Bone marrow (tissue), 2 donors: ENCODE data around the gene SLC7A10.
"Not testable (repeated sequence)": the region's sequence is repeated elsewhere in the genome, so short reads cannot be mapped to it uniquely, and the experiment has no call there.

Experiments
- DNase-seq, 2 donors: peaks; one replicate each; lab custom pipeline; 2025; lab: John Stamatoyannopoulos, UW

SLC7A10 gene

DNA sequence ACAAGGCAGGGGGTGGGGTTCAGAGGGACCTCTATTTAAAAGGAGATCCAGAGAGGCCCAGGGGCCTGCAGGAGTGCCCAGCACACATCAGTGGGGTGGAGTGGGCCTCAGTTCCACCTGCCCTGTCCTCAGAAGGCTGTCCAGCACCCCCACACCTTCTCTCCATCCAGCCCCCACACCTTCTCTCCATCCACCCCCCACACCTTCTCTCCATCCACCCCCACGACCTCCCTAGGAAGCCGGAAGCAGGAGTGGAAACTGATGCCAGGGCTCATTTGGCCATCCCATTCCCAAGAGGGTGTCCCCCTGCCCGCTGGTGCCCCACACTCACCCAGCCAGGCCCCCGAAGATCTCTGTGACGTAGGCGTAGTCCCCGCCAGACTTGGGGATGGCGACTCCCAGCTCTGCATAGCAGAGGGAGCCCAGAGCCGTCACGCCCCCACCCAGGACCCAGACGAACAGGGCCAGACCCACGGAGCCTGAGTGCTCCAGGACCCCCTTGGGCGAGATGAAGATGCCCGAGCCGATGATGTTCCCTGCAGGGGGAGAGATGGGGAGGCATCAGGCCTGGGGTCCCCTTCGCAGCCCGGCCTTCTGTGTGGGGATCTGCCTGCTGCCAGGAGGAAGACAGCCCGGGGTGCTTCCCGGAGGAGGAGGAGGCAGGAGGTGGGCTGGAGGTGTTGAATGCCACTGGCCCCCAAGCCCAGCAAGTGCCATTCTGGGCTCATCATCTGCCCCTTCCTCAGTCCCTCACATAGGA, 10.0 kb downstream of the SLC7A10 start:
- no peak for DNase-seq

DNA sequence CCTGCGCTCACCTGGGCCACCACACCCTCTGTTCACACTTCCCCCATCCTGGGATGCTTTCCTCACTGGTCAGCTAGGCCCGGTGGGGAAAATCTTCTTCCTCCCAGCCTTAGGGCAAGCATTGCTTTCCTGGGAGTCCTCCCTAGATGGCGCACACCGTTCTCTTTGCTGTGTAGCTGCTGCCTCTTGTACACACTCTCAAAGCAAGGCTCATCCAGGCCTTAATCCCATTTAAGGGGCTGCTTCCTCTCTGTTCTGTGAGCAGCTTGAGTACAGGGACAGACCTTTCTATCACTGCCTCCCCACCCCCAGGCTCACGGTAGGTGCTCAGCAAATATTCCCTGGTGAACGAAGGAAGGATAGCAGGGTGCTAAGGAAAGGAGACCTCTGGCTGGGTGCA, 11.1 kb downstream of the SLC7A10 start:
- DNase-seq: no peak

DNA sequence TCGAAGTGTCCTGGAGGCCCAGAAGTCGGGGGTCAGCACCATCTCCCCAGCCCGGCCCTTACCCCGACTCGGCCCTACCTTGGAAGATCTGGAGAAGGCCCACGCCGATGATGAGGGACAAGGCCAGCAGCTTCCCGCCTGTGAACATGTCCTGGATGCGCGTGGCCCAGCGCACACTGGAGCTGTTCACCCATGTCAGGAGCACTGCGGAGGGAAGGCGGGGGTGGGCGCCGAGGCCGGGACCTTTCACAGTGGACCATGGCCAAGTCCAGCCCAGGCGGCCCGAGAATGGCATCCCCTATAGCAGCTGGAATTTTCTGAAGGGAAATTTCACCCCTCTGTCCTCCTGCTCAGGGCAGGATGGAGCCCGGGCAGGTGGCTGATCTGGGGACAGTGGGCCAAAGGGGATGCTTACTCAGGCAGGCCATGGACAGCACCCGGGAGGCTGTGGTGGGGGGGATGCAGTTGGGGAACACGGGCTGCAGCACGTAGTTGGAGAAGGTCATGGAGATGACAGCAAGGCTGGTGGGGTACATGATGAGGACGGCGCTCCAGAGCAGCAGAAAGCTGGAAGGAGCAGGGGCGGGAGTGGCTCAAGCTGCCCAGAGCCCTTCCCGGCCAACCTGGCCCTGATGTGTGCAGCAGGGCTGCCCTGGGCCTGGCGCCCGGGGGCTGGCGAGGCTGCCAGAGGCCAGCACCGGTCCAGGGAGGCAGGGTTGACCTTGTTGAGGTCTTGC, 13.0 kb downstream of the SLC7A10 start:
- DNase-seq: no peak

DNA sequence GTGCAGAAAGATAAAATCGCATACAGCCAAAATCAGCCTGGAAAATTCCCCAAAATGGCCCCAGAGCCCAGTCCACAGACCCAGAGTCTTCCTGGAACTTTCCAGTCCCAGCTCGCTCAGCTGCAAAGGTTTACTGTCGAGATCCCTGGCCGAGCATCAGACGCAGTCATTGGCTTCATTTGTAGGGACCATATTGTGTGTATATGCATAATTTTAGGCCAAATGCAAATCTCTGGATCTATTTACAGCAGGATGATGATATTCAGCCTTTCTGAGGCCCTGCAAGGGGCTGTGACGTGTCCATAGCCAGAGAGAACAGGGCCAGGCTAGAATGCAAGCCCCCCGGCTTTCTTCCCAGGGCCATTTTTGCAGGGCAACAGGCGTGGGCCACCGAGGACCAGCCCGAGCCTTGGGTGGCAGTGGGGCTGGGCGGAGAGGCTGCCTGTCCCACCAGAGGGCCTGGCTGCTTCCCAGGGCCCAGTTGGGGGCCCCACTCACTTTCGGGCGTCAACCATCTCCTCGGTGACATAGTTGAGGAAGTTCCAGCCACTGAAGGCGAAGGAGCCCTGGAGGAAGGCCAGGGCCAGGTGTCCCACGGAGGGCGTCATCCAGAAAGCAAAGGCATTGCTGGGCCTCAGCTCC, 13.7 kb downstream of the SLC7A10 start:
- no peak for DNase-seq

DNA sequence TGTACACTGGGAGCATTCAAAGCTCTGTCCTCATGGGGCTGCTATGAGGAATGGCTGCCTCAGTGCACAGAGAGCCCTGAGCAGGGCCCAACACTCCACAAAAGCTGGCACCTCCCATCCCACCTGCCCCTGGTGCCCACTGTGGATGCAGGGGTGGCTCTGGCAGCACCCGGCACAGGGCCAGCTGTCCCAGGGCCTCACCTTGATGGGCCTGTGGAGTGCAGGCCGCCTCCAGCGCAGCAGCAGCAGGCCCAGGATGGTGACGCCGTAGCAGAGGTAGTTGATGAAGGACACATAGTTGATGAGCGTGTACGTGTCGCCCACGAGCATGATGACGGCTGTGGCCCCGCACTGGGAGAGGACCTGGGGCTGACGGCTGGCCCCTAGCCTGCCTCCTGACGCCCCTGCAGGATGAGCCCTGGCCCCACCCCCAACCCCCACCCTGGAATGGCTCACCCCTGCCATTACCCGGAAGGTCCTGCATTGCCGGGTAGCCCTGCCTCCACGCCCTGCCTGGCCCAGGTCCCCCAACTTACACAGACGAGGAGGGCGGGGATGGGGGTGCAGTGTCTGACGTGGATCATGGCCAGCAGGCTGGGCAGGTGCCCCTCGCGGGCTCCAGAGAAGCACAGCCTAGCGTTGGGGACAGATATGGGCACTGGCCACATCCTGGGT, 15.2 kb downstream of the SLC7A10 start:
- DNase-seq: no peak

DNA sequence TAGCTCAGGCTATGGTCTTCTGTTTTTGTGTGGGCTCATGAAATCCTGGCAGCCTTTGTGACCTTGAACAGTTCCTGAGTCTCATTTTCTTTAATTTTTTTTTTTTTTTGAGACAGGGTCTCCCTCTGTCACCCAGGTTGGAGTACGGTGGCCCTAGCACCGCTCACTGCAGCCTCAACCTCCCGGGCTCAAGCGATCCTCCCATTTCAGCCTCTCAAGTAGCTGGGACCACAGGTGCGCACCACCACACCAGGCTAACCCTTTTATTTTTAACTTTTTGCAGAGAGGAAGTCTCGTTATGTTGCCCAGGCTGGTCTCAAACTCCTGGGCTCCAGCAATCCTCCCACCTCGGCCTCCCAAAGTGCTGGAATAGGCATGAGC, 15.8 kb downstream of the SLC7A10 start:
- DNase-seq: not testable (repeated sequence)

DNA sequence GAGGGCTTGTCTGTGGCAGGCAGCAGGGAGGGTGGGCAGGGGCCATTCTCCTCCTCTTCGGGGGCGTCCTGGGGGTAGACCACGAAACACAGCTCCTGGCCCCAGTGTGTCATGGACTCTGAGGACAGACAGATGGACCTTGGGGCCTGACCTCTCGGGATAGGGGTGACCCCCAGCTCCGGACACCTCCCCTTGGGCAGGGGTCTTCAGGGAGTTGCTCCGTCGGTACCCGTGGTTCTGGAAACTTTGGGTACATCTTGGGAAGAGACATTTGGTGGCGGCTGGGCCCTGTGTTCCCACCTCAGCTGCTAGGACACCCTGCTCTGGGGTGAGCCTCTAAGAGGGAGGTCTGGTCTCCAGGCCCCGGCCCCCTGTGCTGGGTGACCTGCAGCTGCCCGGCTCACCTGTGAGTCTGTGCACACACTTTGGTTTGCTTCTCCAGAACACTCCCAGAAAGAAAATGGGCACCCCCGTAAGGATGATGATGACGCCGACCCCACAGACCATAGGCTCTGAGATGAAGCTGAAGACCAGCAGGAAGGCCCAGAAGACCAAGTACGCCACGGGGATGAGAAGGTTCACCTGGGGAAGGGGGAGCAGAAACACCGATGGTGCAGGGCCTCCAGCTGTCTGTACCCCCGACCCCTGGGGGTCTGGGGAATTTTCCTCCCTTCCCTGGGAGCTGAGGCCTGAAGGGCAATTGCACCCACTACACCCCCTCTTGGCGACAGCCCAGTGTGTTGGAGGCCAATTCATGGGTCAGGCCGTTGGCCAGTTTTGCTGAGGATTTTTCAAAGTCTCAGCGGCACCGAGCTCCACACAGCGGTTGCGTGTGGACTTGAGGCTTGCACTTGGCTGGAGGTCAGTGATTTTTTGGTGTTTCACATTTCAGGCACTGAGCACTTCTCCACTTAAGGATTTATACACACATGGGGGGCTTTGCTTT, 16.5 kb downstream of the SLC7A10 start:
- no peak for DNase-seq

DNA sequence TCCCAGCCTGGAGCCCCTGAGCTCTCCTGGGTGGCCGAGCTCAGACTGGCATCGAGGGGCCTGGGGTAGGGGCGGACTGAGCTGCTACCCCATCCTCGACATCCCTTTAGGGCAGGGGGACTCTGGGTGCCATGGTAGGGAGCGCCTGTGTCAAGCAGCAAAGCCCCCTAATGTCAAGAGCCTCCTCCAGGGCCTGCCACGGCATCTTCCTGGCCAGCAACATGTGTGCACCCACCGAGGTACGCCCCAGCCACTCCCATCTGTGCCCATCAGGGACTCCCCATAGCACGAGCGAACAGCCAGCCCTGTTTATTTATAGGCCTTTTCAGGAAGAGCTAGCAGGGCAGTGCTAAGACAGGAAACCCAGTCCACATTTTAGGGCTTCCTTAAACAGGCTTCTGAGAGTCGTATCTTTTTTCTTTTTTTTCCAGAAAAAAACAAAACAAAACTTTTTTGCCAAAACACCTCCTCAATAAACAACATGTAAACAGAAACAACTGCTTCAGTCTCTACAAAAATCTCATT, 17.2 kb downstream of the SLC7A10 start:
- peak in 1 of 2 donors; percentile 33 for DNase-seq

DNA sequence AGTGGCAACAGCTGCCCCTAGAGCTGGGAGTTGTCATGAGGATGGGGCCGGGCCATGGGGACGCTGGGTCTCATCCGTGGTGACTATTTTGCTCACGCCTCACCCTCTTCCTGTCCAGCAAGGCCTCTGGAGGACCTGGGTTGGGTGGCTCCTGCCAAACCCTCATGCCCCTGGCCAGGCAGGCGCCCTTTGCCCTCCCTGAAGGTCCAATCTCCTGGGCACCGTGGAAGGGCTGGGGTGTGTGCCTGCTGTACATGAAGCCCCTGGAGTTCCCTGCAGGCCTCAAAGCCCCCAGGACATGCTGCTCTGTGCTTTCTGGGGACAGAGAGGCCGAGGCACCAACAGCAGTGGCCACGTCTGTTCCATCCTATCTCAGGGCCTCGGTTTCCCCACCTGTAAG, 17.7 kb downstream of the SLC7A10 start:
- DNase-seq: no peak

DNA sequence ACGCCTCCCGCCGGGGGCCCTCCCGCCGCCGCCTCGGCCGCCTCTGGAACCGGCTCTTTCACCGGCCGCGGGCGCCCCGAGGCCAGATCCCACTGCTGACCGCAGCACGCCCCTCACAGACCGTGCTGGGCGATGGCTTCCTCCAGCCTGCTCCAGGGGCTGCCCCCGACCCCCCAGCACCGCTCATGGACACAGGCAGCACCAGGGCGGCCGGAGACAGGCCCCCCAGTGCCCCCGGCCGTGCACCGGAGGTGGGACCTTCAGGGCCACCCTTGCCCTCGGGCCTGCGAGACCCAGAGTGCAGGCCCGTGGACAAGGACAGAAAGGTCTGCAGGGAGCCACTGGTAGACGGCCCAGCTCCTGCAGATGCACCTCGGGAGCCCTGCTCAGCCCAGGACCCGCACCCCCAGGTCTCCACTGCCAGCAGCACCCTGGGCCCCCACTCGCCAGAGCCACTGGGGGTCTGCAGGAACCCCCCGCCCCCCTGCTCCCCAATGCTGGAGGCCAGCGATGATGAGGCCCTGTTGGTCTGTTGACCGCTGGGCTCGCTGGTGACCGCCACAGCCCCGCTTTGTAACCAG, 18.5 kb downstream of the SLC7A10 start:
- DNase-seq: no peak

DNA sequence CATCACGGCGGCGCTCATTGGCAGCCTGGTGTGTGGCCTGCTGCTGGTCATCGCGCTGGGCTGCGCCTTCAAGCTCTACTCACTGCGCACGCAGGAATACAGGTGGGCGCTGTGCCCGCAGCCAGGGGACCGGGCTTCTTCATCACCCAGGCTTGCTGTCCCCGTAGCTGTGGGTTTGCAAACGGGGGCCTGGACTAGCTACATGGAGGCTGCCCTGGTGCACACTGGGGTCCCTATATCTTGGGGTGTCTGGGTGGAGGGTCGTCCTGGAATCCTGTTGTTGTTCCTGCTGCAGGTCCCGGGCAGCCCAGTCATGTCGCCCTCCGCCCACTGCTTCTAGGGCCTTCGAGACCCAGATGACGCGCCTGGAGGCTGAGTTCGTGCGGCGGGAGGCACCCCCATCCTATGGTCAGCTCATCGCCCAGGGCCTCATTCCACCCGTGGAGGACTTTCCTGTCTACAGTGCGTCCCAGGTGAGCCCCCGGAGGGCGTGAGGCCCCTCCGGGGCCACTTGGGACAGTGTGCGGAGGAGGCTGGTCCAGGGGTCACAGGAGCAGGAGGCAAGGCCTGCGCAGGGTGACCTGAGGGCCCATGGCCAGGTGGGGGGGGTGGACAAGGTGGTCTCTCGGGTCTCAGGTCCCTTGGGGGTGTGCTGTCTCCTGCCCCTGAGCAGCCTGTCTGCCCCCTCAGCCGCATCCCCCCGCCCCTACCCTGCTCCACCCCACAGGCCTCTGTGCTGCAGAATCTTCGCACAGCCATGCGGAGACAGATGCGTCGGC, 19.2 kb downstream of the SLC7A10 start:
- DNase-seq: no peak

DNA sequence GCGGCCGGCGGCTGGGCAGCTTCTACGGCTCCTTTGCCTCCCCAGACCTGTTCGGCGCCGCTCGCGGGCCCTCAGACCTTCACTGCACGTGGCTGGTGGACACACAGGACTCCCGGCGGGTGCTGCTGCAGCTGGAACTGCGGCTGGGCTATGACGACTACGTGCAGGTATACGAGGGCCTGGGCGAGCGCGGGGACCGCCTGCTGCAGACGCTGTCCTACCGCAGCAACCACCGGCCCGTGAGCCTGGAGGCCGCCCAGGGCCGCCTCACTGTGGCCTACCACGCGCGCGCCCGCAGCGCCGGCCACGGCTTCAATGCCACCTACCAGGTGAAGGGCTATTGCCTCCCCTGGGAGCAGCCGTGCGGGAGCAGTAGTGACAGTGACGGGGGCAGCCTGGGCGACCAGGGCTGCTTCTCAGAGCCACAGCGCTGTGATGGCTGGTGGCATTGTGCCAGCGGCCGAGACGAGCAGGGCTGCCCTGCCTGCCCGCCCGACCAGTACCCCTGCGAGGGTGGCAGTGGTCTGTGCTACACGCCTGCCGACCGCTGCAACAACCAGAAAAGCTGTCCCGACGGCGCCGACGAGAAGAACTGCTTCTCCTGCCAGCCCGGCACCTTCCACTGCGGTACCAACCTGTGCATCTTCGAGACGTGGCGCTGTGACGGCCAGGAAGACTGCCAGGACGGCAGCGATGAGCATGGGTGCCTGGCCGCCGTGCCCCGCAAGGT, 20.0 kb downstream of the SLC7A10 start:
- no peak for DNase-seq

DNA sequence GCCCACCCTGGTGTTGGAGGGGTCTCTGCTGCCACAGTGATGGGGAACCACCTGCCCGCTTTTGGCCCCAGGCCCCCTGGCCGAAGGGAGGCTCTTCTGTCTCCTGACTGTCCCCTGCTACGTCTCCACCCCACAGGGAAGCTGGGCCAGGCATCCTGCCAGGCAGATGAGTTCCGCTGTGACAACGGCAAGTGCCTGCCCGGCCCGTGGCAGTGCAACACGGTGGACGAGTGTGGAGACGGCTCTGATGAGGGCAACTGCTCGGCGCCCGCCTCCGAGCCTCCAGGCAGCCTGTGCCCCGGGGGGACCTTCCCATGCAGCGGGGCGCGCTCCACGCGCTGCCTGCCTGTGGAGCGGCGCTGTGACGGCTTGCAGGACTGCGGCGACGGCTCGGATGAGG, 20.5 kb downstream of the SLC7A10 start:
- no peak for DNase-seq

DNA sequence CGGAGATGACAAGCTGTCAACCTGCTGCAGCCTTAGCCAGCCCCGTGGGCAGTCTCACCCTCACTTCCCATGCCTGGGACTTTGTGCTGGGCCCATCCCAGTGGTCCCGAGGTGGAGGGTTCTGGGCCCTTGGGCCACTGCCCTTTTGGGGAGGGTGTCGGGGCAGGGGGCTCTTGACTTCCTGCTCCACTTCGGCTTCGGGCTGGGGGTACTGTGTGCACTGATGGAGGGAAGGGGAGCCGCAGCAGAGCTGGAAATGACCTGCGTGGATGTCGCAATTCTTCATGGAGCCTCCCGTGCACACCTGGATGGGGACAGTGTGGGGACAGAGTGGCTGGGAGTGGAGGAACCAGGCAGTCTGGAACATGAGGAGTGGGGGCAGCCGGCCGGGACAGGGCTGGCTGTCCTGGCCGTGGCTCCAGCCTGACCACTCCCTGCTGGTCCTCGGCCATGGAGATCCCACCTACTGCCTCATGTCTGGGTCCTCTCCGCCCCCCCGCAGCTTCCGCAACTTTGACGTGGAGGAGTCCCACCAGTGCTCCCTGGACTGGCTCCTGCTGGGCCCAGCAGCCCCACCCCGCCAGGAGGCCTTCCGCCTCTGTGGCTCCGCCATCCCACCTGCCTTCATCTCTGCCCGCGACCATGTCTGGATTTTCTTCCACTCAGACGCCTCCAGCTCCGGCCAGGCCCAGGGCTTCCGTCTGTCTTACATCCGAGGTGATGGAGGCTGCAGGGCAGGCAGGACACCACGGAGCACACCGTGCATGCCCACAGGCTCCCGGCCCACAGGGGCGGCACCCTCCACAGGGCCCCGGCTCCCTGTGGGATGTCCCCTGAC, 21.3 kb downstream of the SLC7A10 start:
- DNase-seq: no peak

DNA sequence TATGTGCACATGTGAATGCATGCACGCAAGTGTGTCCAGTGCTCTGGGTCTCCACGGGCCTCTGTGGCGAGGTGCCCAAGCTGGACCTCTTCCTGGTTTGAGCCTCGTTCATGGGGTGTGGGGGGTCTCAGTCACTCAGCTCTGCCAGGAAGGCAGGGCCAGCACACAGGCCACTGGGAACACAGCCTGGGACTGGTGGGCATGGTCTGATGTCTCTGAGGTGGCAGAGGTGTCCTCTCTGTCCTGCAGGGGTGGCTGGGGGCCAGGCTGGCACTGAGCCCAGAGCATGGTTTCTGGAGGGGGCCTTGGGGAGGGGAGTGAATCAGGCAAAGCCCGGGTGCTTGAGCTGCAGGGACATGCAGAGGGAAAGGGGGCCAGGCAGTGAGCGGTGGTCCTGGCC, 22.1 kb downstream of the SLC7A10 start:
- DNase-seq: no peak

DNA sequence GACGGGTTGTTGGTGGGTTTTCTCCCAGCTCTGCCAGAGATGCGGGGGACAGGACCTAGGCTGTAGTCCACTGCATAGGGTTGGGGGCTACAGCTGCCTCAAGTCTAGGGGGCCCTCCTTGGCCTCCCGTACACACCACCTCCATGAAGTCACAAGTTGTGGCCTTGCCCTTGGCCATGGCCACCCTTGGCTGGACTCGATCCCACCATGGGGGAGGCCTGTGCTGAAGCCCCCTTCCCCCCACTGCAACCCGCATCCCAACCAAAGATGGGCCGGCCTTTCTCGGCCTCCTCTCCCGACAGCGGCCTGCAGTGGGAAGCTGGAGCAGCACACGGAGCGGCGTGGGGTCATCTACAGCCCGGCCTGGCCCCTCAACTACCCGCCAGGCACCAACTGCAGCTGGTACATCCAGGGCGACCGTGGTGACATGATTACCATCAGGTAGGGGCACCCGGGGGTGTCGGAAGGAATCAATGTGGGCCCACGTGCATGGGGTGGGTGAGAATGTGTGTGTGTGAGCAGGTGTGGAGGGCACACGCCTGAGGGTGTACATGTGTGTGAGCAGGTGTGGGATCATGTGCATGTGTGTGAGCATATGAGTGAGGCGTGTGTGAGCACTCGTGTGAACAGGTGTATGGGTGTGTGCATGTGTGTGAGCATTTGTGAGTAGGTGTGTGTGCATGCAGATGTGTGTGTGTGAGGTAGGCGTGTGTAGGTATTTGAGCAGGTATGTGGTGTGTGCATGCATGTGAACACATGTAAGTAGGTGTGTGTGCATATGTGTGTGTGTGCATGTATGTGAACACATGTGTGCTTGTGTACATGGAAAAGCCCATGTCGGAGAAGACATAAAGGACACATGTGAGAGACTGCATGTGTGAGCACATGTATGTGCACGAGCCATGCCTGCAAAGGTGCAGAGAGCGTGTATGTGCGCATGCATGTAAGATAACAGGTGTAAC, 22.8 kb downstream of the SLC7A10 start:
- DNase-seq: no peak

DNA sequence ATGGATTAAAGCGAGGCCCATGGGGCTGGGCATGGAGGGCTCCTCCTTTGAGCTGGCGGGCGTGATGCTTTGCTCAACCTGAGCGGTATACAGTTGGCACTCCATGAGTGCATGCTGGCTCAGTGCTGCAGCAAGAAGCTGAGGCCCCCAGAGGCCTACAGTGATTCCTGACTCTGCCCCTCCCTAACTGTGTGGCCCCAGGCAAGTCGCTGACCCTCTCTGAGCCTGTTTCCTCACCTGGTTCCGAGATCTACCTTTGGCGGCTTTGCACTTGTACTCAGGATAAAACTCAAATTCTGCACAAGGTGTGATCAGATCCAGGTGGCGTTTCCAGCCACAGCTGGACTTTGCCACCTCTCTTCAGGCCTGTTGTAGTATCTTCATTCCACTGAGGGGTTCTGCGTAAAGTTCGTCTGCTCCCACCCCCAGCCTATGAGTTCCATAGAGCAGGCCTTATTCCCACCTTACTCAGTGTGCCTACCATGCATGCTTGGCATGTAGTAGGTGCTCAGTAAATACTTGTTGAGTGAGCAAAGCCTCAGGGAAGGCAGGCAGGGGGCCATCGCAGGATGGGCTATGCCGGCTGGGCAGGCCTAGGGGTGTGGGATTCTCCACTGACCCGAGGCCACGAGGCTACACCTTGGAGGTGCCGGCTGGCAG, 23.6 kb downstream of the SLC7A10 start:
- DNase-seq: no peak
